Activated CD8-positive, alpha-beta memory T cell treated with anti-CD3 and anti-CD28 coated beads, Interleukin-2, amount 50 U/mL, for 1 hour (primary cell): ENCODE measurements around the gene SLC49A3.
"Not testable (repeated sequence)": the region's sequence is repeated elsewhere in the genome, so short reads cannot be mapped to it uniquely, and the experiment has no call there.

Experiments
- DNase-seq: peaks from one replicate; pipeline ENCODE4 v3.0.0-alpha.2; 2020; ENCODE audit errors: extremely low read depth

Gene SLC49A3

DNA sequence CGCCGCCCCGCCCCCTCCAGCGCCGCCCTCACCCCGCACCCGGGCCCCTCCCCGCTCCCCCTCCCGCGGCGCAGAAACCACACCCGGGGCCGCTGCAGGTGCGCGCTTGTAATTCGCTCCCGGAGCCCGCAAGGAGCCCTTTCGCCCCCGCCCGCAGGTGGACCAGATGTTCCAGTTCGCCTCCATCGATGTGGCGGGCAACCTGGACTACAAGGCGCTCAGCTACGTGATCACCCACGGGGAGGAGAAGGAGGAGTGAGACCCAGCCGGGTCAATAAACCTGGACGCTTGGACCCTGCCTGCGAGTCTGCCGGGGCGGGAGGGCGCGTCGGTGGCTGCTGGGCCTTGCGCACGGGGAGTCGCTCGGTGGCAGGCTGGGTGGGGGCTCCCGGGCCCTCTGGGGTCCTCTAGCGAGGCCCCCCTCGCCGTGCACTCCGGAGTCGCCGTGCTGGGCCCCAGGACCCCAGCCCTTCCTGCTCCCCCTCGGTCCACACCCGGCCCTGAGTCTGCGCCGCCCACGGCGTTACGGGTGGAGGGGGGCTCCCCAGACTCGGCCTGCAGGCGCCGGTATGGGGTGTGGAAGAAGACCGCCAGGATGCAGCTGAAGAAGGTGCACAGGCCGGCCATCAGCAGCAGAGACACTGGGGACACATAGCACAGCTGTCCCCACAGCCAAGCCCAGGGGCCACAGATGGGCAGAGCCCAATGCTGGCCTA lies 7.1 kb downstream of the SLC49A3 start:
- DNase-seq: no peak

DNA sequence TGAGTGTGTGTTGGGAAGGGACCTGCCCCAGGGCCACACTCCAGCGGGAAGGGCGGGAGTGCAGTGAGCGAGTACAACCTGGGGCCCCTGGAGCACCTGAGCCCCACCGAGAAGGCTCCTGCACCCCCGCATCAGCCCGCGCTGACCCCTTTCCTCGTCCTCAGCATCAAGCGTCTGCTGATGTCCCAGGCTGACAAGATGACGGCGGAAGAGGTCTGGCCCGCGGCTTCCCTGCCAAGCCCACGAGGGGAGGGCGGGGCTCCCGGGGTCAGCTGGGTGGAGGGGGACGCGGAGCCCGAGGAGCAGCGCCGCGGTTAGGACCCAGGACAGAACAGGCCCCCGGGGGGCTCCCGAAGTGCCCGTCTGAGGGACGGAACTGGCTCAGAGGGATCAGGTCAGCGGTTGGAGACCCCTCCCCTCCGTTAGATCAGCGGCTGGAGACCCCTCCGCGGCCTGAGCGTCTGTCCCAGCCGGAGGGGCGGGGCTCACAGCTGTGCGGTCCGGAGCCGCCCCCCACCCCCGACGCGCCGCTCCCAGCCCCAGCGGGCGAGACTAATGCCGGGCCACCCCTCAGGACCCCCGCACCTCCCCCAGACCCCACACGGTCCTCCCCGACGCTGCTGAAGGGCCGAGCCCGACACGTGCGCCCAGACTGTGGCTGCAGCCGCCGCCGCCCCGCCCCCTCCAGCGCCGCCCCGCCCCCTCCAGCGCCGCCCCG lies 7.9 kb downstream of the SLC49A3 start:
- no peak for DNase-seq

DNA sequence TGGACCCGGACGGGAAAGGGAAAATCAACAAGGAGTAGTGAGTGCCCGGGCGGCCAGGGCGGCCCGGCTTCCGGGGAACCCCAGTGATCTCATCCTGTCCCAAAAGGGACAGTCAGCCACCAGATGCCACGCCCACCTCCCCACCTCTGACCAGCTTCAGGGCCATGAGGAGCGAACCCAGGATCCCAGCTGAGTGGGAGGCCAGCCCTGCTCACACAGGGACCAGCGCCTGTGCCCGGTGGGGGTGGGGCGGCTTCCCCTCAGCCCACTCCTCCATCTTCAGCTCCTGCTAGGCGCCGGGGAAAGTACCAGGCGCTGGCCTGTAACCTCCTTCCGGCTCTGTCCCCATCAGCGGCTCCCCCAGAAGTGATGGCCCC lies 8.4 kb downstream of the SLC49A3 start:
- no peak for DNase-seq

DNA sequence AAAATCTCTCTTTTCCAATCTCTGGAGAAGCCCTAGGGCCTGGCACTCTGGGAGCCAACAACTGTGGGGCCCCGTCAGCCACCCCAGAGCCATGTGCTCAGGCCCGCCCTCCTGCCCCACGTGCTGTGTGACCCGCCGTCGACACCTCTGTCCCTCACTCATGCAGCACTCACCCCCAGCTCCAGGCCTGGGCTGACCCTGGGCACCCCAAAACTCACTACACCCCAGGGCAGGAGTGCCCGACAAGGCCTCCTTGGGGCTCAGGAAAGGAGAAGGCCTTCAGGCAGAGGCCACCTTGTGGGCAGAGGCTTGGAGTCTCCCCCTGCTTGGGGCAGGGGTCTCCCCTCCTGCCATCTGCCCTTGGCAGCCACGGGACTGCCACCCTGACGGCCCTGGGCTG lies 8.9 kb downstream of the SLC49A3 start:
- no peak for DNase-seq

DNA sequence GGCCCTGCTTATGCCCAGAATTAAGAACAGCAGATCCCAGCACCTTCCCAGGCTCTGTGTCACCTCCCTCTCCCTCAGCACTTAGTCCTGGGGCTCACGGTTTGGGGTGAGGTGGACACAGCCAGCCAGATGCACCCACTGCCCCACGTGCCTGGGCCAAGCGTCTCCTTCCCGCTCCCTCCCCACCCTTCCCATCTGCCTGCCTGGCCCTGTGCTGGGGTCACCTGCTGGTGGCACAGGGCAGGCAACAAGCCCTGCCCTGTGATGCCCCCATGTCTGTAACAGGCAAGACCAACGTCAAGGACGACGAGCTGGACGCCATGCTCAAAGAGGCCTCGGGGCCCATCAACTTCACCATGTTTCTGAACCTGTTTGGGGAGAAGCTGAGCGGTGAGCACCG lies 9.3 kb downstream of the SLC49A3 start:
- DNase-seq: no peak

DNA sequence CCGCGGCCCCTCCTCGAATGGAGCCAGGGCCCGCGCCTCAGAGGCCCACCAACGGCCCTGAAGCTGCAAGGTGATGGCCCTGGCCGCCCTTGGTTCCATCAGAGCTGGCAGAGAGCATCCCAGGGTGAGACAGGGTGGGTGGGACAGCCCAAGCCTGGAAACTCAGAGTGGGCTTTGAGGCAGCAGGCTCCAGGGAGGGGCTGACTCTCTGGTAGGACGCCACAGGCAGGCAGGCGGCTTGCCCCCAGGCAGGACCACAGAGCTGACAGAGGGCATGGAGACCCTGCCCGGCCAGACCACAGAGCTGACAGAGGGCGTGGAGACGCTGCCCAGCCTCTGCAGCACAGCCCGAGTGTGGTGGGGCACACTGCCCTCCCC lies 9.9 kb downstream of the SLC49A3 start:
- DNase-seq: no peak

DNA sequence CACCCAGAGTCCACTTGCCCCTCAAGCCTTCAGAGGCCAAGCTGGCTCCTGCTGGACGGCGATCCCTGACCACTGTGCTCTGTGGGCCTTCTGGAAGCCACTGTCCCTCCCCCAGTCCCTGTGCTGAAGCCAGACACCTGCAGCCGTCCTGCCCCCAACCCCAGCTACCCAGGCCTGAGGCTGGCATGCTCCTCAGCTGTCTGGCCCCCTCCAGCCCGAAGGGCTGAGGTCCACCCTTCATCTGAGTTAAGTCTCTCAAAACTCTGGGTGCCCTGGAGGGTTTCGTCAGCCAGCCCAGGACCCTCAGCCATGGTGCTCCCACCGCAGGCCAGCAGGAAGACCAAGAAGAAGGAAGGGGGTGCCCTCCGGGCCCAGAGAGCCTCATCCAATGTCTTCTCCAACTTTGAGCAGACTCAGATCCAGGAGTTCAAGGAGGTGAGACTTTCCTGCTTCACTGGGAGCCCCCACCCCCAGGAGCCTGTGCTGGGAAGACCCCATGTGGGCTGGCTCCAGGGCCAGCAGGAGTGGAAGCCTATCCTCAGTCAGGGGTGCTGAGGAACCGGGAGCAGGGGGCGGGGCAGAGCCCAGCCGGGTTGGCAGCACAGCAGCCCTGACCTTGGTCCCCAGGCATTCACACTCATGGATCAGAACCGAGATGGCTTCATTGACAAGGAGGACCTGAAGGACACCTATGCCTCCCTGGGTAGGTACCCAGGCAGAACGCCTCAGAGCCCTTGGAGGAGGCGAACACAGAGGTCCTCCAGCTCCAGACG lies 10.4 kb downstream of the SLC49A3 start:
- DNase-seq: no peak

DNA sequence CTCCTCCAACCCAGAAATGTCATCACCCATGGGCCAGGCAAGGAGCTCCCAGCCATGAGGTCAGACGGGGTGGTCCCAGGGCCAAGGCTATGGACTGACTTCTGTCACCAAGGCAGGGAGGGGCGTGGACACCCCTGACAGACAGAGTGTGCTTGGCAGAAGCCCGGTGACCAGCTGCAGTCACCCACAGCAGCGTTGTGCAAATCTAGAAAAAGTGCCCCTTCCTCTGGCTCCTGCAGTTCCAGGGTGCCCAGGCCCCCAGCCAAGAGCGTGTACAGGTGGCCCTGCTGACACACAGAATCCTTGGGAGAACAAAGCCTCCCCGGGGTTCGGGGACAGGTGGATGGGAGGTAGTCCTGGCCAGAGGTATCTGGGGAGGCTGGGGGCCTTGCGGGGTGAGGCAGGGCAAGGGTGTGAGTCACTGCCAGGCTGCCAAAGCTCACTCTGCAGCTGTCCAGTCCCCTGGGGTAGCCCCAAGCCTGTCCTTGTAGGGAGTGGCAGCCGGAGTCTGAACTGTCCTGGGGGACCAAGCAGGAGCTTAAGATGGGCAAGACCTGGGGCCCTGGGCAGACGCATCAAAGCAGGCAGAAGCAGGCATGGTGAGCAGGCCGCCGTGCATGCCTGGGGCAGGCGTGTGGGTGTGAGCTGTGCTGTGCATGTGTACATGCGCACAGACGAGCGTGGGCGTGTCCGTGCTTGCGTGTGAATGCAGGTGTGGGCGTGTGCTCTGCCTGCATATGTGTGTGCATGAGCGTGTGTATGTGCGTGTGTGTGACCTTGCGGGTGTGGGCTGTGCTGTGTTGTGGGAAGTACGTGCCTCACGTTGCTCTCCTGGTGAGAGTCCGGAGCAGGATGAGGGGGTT lies 11.3 kb downstream of the SLC49A3 start:
- DNase-seq: no peak

DNA sequence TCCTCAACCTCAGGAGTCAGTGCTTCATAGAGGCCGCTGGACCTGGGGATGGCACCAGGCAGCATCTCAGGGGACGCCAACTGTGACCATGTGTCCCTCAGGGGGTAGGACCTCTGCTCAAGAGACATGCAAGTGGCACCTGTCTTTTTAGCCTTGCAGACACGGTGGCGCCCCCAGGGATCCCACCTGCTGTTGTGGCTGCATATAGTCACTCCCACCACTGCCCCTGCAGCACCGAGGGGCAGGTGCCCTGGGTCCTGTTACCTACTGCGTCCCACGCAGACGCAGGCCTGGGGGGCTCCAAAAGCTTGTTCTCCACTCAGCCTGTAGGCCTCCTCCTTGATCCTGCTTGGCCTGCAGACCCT lies 12.1 kb downstream of the SLC49A3 start:
- DNase-seq: no peak

GRCh38 chr4:675980-676870 lies 12.7 kb downstream of the SLC49A3 start:
- no peak for DNase-seq

GRCh38 chr4:675036-675882 lies 13.7 kb downstream of the SLC49A3 start:
- DNase-seq: no peak

GRCh38 chr4:674172-675035 lies 14.5 kb downstream of the SLC49A3 start, which contains the start of the genes ATP5ME and MYL5:
Gene ATP5ME (minus strand): TSS chr4:674276. CDS start chr4:674247, 29 bp downstream.
Gene MYL5 (plus strand): TSS chr4:674542. CDS start chr4:678027, 3,485 bp downstream.
- DNase-seq: peak; percentile 97

GRCh38 chr4:673349-674091 lies 15.4 kb downstream of the SLC49A3 start:
- no peak for DNase-seq

DNA sequence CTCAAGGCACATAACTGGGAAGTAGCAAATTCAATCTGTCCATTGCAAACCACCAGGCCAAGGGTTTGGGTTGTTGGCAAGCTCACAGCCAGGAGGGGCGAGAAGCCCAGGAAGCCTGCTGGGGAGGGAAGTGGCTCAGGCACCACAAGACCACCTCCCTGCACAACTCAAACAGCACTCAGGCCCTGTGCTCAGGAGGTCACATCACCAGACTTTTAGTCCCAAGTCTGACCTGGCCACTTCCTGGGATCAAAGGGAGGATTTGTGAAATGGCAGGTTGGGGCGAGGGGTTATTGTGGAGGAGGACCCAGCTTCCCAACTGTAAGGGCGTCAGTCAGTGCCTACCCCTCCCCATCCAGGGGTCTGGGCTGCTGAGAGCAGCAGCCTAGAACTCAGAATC lies 17.2 kb downstream of the SLC49A3 start:
- DNase-seq: no peak

DNA sequence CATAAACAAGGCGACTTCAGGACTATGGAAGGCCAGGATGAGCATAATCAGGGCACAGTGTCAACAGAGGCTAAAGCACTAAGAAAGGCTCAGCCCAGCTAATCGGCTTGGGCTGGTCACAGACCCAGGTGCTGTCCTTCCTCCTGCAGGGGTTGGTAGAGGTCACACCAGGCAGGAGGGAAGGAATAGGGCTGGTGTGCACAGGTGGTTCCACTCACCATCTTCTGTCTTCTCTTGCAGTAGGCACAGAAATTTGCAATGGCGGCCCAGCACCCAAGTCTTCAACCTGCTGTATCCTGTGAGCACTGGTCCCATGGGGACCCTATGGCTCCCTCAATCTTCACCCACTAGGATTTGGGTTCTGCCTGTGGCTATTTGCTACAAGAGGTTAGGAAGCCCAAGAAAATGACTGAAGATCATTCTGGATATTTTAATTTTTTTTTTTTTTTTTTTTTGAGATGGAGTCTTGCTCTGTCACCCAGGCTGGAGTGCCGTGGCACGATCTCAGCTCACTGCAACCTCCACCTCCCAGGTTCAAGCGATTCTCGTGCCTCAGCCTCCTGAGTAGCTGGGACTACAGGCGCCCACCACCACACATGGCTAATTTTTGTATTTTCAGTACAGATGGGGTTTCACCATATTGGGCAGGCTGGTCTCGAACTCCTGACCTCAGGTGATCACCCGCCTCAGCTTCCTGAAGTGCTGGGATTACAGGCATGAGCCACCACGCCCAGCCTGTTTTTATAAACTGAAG lies 19.0 kb downstream of the SLC49A3 start:
- DNase-seq: not testable (repeated sequence)

DNA sequence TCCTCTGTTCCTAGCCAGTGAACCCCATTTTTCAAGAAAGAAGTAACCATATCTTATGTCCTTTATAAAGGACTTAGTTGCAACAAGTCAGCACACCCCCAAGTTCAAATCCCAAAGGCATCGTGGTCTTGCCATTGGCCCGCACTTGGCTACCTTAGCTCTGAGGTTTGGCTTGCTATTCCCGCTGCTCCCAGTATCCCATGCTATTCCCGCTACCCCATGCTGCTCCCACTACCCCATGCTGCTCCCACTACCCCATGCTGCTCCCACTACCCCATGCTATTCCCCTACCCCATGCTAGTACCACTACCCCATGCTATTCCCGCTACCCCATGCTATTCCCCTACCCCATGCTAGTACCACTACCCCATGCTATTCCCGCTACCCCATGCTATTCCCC lies 20.7 kb downstream of the SLC49A3 start:
- not testable (repeated sequence) for DNase-seq

DNA sequence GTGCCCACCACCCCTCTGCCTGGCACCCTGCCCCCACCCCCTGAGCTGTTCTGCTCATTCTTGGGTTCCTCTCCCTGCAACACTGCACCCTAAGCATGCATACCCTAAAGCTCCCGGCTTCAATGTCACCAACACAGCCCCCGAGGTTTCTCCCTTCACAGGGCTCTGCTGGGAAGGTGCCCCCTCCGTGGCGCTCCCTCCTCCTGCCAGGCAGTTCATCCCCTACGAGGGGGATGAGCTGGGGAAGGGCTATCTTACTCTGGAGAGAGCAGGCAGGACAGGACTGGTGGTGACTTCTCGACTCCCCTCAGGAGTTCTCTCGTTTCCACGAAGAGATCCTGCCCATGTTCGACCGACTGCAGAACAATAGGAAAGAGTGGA lies 21.4 kb downstream of the SLC49A3 start:
- DNase-seq: no peak
